ENCODE data around the gene PRND.

The PRND gene

GRCh38 chr20:4766631-4767030 is 44.9 kb downstream of the PRND start:
- TF ChIP-seq POU6F1 (CRISPR knock-in tag; IDR thresholded peaks at IDR 0.05; ENCODE audit: borderline replicate concordance, low read depth) (no peak), ARNTL (CRISPR knock-in tag; IDR thresholded peaks at IDR 0.05; ENCODE audit: borderline replicate concordance, low read depth) (no peak), ZFP3 (CRISPR knock-in tag; IDR thresholded peaks at IDR 0.05) (no peak), CSDC2 (CRISPR knock-in tag; IDR thresholded peaks at IDR 0.05) (no peak), ZC3H10 (CRISPR knock-in tag; IDR thresholded peaks at IDR 0.05) (no peak), PPARA (CRISPR knock-in tag; IDR thresholded peaks at IDR 0.05; ENCODE audit: borderline replicate concordance) (no peak), ZFP30 (CRISPR knock-in tag; IDR thresholded peaks at IDR 0.05) (no peak)
- ATAC-seq, result no peak

- ATAC-seq, result no peak
- no peak for TF ChIP-seq ARNTL (CRISPR knock-in tag; IDR thresholded peaks at IDR 0.05; ENCODE audit: borderline replicate concordance, low read depth)
- TF ChIP-seq GLIS3 (CRISPR knock-in tag; IDR thresholded peaks at IDR 0.05), result no peak
- no peak for TF ChIP-seq ZFP30 (CRISPR knock-in tag; IDR thresholded peaks at IDR 0.05)
Observed at GRCh38 chr20:4767084-4767483, 45.4 kb downstream of the PRND start.

- ATAC-seq, result no peak
Observed at GRCh38 chr20:4769328-4769727, 47.6 kb downstream of the PRND start.

GRCh38 chr20:4770026-4770425 is 48.3 kb downstream of the PRND start:
- no peak for ATAC-seq

More at GRCh38 chr20:4769328-4769727, 47.6 kb downstream of the PRND start:
- TF ChIP-seq ZFP3 (CRISPR knock-in tag; IDR thresholded peaks at IDR 0.05) (no peak), ZNF565 (CRISPR knock-in tag; conservative IDR thresholded peaks at IDR 0.05; ENCODE audit: low read depth) (no peak), CREB5 (CRISPR knock-in tag; IDR thresholded peaks at IDR 0.05; ENCODE audit: low read depth) (no peak), PATZ1 (CRISPR knock-in tag; IDR thresholded peaks at IDR 0.05; ENCODE audit: borderline replicate concordance) (no peak), RARB (CRISPR knock-in tag; IDR thresholded peaks at IDR 0.05) (no peak), TCF4 (CRISPR knock-in tag; IDR thresholded peaks at IDR 0.05; ENCODE audit: borderline replicate concordance) (no peak), TOX (CRISPR knock-in tag; IDR thresholded peaks at IDR 0.05; ENCODE audit: borderline replicate concordance) (no peak), BACH2 (CRISPR knock-in tag; IDR thresholded peaks at IDR 0.05; ENCODE audit: borderline replicate concordance) (no peak), ZFP30 (CRISPR knock-in tag; IDR thresholded peaks at IDR 0.05) (no peak), ZNF8 (CRISPR knock-in tag; IDR thresholded peaks at IDR 0.05) (no peak), CSDC2 (CRISPR knock-in tag; IDR thresholded peaks at IDR 0.05) (no peak), ARNTL (CRISPR knock-in tag; IDR thresholded peaks at IDR 0.05; ENCODE audit: borderline replicate concordance, low read depth) (no peak), CSRNP3 (CRISPR knock-in tag; IDR thresholded peaks at IDR 0.05) (no peak), OSR1 (CRISPR knock-in tag; IDR thresholded peaks at IDR 0.05) (no peak), ESRRG (CRISPR knock-in tag; IDR thresholded peaks at IDR 0.05) (no peak)

GRCh38 chr20:4771004-4771403 is 49.3 kb downstream of the PRND start:
- TF ChIP-seq ESRRG (CRISPR knock-in tag; IDR thresholded peaks at IDR 0.05) (no peak), OSR1 (CRISPR knock-in tag; IDR thresholded peaks at IDR 0.05) (no peak), POU6F1 (CRISPR knock-in tag; IDR thresholded peaks at IDR 0.05; ENCODE audit: borderline replicate concordance, low read depth) (no peak), CSRNP3 (CRISPR knock-in tag; IDR thresholded peaks at IDR 0.05) (no peak), GLIS3 (CRISPR knock-in tag; IDR thresholded peaks at IDR 0.05) (no peak), ZNF565 (CRISPR knock-in tag; conservative IDR thresholded peaks at IDR 0.05; ENCODE audit: low read depth) (no peak)
- no peak for ATAC-seq

More at GRCh38 chr20:4770026-4770425, 48.3 kb downstream of the PRND start:
- TF ChIP-seq ISL1 (CRISPR knock-in tag; IDR thresholded peaks at IDR 0.05) (no peak), GLIS3 (CRISPR knock-in tag; IDR thresholded peaks at IDR 0.05) (no peak), ZNF8 (CRISPR knock-in tag; IDR thresholded peaks at IDR 0.05) (no peak)

Measured in SK-N-SH treated with all-trans-retinoic acid at 6 μM for 48 hours (cell line).